Natural killer cell (primary cell): ENCODE data around the gene IZUMO3. TPM values are rescaled to one million over a fixed set of nuclear protein-coding genes. Genes with fewer than 3 reads are reported as not detected.
"Not testable (repeated sequence)": the region's sequence is repeated elsewhere in the genome, so short reads cannot be mapped to it uniquely, and the experiment has no call there.

Experiments used
- ATAC-seq, 3 donors: fragments of 150-1000 bp in 2 of 3; fragments of 200-7000 bp in 1 of 3; cut with Tn5 transposase; 1 replicate in 1 of 3; 2 replicates in 2 of 3; pipeline ENCODE4 v1.10.0; 2021; ENCODE audit warnings: mild to moderate bottlenecking in 2 of 3, moderate library complexity in 2 of 3
- DNase-seq, 2 donors: peaks; one replicate each; pipeline versions ENCODE4 v3.0.0 to v3.0.0-alpha.2; 2013 to 2021; ENCODE audit warnings: mixed read lengths in 1 of 2
- H3K27ac ChIP-seq: one replicate; pipeline ENCODE4 v1.5.1; 2013; ENCODE audit warnings: mild to moderate bottlenecking, low read length
- H3K27me3 ChIP-seq: one replicate; pipeline ENCODE4 v1.6.1; 2013; ENCODE audit warnings: low read length; ENCODE audit not compliant: control insufficient read depth, insufficient read depth
- H3K36me3 ChIP-seq: one replicate; pipeline ENCODE4 v1.6.1; 2013; ENCODE audit warnings: low read length; ENCODE audit not compliant: control insufficient read depth, insufficient read depth
- H3K4me1 ChIP-seq: one replicate; pipeline ENCODE4 v1.6.1; 2013; ENCODE audit warnings: low read length; ENCODE audit not compliant: control insufficient read depth, insufficient read depth
- H3K4me3 ChIP-seq: one replicate; pipeline ENCODE4 v1.5.1; 2013; ENCODE audit warnings: low read length
- H3K9me3 ChIP-seq: one replicate; pipeline ENCODE4 v1.6.1; 2013; ENCODE audit warnings: low read length; ENCODE audit not compliant: control insufficient read depth, insufficient read depth
- H3K27ac Mint-ChIP-seq, 2 donors: one replicate each; pipeline ENCODE4 v1.8.0; 2022; ENCODE audit warnings: mild to moderate bottlenecking in 2 of 2, mixed read lengths in 2 of 2, moderate library complexity in 1 of 2
- H3K27me3 Mint-ChIP-seq, 2 donors: one replicate each; pipeline ENCODE4 v1.8.0; 2022; ENCODE audit warnings: low read depth in 2 of 2, mixed read lengths in 2 of 2
- H3K36me3 Mint-ChIP-seq: one replicate; pipeline ENCODE4 v1.8.0; 2022; ENCODE audit warnings: mixed read lengths
- H3K4me1 Mint-ChIP-seq, 2 donors: one replicate each; pipeline ENCODE4 v1.8.0; 2022; ENCODE audit warnings: mixed read lengths in 2 of 2
- H3K4me3 Mint-ChIP-seq: one replicate; pipeline ENCODE4 v1.8.0; 2022; ENCODE audit warnings: mild to moderate bottlenecking, moderate library complexity, mixed read lengths
- H3K9me3 Mint-ChIP-seq, 2 donors: one replicate each; pipeline ENCODE4 v1.8.0; 2022; ENCODE audit warnings: mixed read lengths in 2 of 2
- CTCF ChIP-seq: fragments of 200-600 bp; IDR thresholded peaks from one replicate; pipeline ENCODE4 v1.8.0; 2022; ENCODE audit warnings: antibody characterized with exemption
- WGBS: methylation state at CpG from one replicate; pipeline ENCODE4 v1.1.7; 2013; ENCODE audit warnings: missing lambda C conversion rate; ENCODE audit not compliant: insufficient coverage; 5-methylcytosine and 5-hydroxymethylcytosine counted together
- intact Hi-C: fragments of 100-400 bp; cut with micrococcal nuclease; formaldehyde crosslinking; loops from one replicate; pipeline ENCODE4 v1.14.2; 2022
- total RNA-seq, 4 donors: library from RNA; stranded (reverse); fragments of 120-200 nt in 1 of 4; gene quantifications; one replicate each; pipeline versions ENCODE4 v1.2.3 to v1.2.4, GENCODE V29; 2013 to 2022

Gene IZUMO3
- total RNA-seq, 3 donors from 2014 or later (not counting 1 experiment from before 2014, with no cell fraction given): not detected

GRCh38 chr9:24587883-24588282 lies 42.2 kb upstream of the IZUMO3 start:
- no peak for TF ChIP-seq CTCF
- Mint-ChIP-seq H3K4me3 (no peak overlapping the region), H3K9me3 (peaks cover 7 to 11% of the 10 kb centered on the region in 2 donors)

GRCh38 chr9:24582146-24583126 lies 36.7 kb upstream of the IZUMO3 start:
- DNase-seq (no peak), ATAC-seq (no peak)
- no peaks in the 10 kb centered on the region for H3K36me3 Mint-ChIP-seq
- H3K9me3 Mint-ChIP-seq: peaks cover 7 to 16% of the 10 kb centered on the region in 2 donors
- Histone ChIP-seq H3K27ac (no peak overlapping the region), H3K4me3 (no peak overlapping the region), H3K36me3 (no peaks in the 10 kb centered on the region), H3K4me1 (no peaks in the 10 kb centered on the region), H3K9me3 (no peaks in the 10 kb centered on the region), H3K27me3 (no peaks in the 10 kb centered on the region)
- TF ChIP-seq CTCF: no peak
- intact Hi-C loops: no loop called here
- H3K4me3 Mint-ChIP-seq: no peak overlapping the region
- H3K4me1 Mint-ChIP-seq: no peaks in the 10 kb centered on the region
- H3K27me3 Mint-ChIP-seq: no peaks in the 10 kb centered on the region
- WGBS: 91% methylated on average over 5 of the region's 6 CpGs
- no peak overlapping the region for H3K27ac Mint-ChIP-seq

More at GRCh38 chr9:24587883-24588282, 42.2 kb upstream of the IZUMO3 start:
- Histone ChIP-seq H3K27ac (no peak overlapping the region), H3K36me3 (no peaks in the 10 kb centered on the region), H3K27me3 (no peaks in the 10 kb centered on the region), H3K4me1 (no peaks in the 10 kb centered on the region), H3K4me3 (no peak overlapping the region), H3K9me3 (no peaks in the 10 kb centered on the region)
- Mint-ChIP-seq H3K36me3 (no peaks in the 10 kb centered on the region), H3K27ac (no peak overlapping the region), H3K4me1 (no peaks in the 10 kb centered on the region), H3K27me3 (no peaks in the 10 kb centered on the region)
- WGBS: 57% methylated on average over 1 of the region's 2 CpGs
- ATAC-seq (no peak), DNase-seq (no peak)
- intact Hi-C loops: no loop called here

GRCh38 chr9:24580005-24580404 lies 34.3 kb upstream of the IZUMO3 start:
- H3K27me3 ChIP-seq, DNase-seq, H3K4me1 Mint-ChIP-seq, H3K27ac ChIP-seq, H3K4me1 ChIP-seq, H3K27ac Mint-ChIP-seq, H3K9me3 ChIP-seq, H3K4me3 ChIP-seq, H3K4me3 Mint-ChIP-seq, H3K36me3 ChIP-seq, H3K27me3 Mint-ChIP-seq, H3K36me3 Mint-ChIP-seq, ATAC-seq, intact Hi-C loops: not testable (repeated sequence)
- peaks cover 4 to 11% of the 10 kb centered on the region in 2 donors for H3K9me3 Mint-ChIP-seq
- WGBS: 88% methylated on average over 18 of the region's 21 CpGs

GRCh38 chr9:24572406-24572805 lies 26.7 kb upstream of the IZUMO3 start:
- H3K4me1 Mint-ChIP-seq: no peaks in the 10 kb centered on the region
- Histone ChIP-seq H3K4me3 (no peak overlapping the region), H3K9me3 (no peaks in the 10 kb centered on the region), H3K4me1 (no peaks in the 10 kb centered on the region), H3K36me3 (no peaks in the 10 kb centered on the region), H3K27me3 (no peaks in the 10 kb centered on the region), H3K27ac (no peak overlapping the region)
- H3K9me3 Mint-ChIP-seq: peaks cover 6 to 14% of the 10 kb centered on the region in 2 donors
- intact Hi-C loops: no loop called here
- no peak overlapping the region for H3K4me3 Mint-ChIP-seq
- H3K36me3 Mint-ChIP-seq: no peaks in the 10 kb centered on the region
- no peaks in the 10 kb centered on the region for H3K27me3 Mint-ChIP-seq
- ATAC-seq (no peak), DNase-seq (no peak)
- no peak overlapping the region for H3K27ac Mint-ChIP-seq
- no CpG with 5 or more reads among the region's 2 CpGs for WGBS
- TF ChIP-seq CTCF: no peak
